Measurements from ENCODE around the gene COQ7. TPM values are rescaled to one million over a fixed set of nuclear protein-coding genes. Genes with fewer than 3 reads are reported as not detected.
A peak's percentile ranks its signal among the peaks of the same experiment; 100 is the strongest.

The COQ7 gene
- 19.8 and 23.0 TPM in 2 replicates for total RNA-seq (2014; rRNA removed; shearing (Covaris generic))

DNA sequence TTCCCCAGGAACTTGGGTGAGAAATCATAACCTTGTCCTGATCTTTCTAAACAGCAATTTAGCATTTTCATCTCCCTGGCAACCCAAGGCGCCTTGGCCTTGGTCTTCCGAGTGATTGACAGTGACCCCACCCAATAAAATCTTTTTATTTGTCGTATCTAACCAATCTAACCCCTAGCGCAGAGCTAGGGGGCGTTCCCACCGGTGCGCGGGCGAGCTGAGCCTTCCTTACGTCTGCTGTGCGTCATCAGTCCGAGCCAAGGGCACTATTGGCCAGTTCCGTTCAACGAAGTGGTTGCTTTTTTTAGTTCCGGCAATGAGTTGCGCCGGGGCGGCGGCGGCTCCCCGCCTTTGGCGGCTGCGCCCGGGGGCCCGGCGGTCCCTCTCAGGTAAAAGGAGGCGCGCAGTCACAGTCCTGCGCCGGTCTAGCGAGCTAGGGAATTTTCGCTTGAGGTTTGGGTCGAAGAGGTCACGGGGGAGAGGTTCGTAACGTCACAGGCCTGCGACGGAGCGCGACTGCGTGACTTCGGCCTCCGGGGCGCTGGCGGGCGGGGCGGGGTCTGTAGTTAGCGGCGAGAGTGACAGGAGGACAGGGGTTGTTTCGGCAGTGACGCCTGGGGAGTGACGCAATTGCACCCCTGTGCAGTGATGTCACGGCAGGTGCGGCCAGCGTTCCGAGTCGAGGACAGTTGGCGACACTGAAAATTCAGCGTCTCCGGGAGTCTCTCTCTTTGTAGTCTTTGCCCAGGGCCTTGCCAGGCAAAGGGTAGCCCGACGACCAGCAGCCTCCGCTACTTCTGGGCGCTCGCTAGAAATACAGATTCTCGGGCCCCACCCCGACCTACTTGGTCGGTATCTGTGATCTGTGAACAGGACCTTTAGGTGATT is at the start of gene COQ7:
TSS of gene COQ7 (plus strand) at position 266 of the 888 bp plus-strand sequence. CDS start at position 317, 51 bp downstream.
- DNase-seq (ENCODE audit: low read depth): peak; percentile 100

DNA sequence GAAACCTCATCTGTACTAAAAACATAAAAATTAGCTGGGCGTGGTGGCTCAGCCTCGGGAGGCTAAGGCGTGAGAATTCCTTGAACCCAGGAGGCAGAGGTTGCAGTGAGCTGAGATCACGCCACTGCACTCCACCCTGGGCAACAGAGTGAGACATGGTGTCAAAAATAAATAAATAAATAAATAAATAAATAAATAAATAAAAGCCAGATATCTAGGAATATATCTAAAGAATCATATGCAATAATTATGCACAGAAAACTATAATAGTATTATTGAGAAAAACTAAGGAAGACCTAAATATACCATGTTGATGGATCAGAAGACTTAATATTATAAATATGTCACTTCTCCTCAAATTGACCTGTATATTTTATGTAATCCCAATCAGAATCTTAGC is 46.7 kb upstream of the COQ7 start:
- no peak for DNase-seq (ENCODE audit: low read depth)

GRCh38 chr16:19021747-19022146 is 45.7 kb upstream of the COQ7 start:
- DNase-seq (ENCODE audit: low read depth): no peak

GRCh38 chr16:19027416-19027815 is 40.0 kb upstream of the COQ7 start:
- no peak for DNase-seq (ENCODE audit: low read depth)

DNA sequence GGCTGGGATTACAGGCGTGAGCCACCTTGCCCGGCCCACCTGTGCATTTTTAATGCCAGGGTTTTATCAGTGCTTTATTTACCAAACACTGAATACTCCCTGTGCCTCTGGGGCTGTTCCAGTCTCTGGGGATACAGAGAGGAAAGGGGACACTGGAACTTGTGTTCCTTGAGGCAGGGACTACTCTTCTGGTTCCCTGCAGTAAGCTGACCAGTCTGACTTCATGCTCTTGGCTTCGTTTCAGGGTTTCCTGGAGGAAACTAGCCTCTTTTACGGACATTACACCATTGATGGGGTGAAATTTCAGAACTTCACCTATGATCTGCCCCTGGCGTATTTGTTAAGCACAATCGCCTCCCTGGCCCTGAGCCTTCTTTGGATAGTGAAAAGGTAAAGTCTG is 37.4 kb upstream of the COQ7 start:
- DNase-seq (ENCODE audit: low read depth): no peak

DNA sequence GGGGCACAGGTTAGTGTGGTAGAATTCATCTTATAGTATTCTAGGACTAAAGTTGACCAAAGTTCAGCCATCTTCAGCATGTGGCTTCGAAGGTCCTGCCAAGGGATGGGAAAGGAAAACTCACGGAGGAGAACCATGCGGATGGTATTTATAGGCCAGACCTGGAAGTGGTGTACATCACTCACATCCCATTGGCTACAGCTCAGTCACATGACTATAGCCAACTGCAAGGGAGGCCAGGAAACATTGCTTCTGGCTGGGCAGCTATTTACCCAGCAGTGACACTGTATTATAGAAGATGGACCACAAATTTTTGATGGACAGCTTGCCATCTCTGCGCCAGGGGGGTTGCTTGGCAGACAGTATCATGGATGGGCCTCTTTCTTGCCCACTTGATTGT is 35.7 kb upstream of the COQ7 start:
- no peak for DNase-seq (ENCODE audit: low read depth)

GRCh38 chr16:19033761-19034160 is 33.7 kb upstream of the COQ7 start:
- DNase-seq (ENCODE audit: low read depth): no peak

DNA sequence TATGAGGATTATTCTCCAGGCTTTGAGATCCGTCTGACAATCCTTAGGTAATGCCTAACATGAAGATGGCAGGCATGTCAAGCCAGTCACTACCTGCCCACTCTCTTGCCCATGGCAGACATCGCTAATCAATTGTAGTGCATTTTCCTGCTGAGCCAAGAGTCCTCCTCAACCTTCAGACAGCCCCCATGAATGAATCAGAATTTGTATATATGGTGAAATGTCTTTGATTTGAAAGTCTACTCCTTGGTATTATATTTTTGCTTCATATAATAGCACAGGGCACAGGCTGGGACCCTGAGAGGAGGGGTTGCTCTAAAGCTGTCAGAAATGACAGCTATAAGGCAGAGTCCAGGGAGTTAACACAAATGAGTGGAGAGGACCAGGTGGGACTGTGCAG is 27.0 kb upstream of the COQ7 start:
- no peak for DNase-seq (ENCODE audit: low read depth)

- DNase-seq (ENCODE audit: low read depth): peak; percentile 86
Measured at GRCh38 chr16:19044769-19045168, 22.6 kb upstream of the COQ7 start.

- no peak for DNase-seq (ENCODE audit: low read depth)
Measured at GRCh38 chr16:19046062-19046461, 21.4 kb upstream of the COQ7 start.

GRCh38 chr16:19062706-19063105 is 4.7 kb upstream of the COQ7 start:
- no peak for DNase-seq (ENCODE audit: low read depth)

GRCh38 chr16:19066988-19067348 is 446 bp upstream of the COQ7 start:
- DNase-seq (ENCODE audit: low read depth): no peak

GRCh38 chr16:19068237-19068815 is 912 bp downstream of the COQ7 start:
- no peak for DNase-seq (ENCODE audit: low read depth)

DNA sequence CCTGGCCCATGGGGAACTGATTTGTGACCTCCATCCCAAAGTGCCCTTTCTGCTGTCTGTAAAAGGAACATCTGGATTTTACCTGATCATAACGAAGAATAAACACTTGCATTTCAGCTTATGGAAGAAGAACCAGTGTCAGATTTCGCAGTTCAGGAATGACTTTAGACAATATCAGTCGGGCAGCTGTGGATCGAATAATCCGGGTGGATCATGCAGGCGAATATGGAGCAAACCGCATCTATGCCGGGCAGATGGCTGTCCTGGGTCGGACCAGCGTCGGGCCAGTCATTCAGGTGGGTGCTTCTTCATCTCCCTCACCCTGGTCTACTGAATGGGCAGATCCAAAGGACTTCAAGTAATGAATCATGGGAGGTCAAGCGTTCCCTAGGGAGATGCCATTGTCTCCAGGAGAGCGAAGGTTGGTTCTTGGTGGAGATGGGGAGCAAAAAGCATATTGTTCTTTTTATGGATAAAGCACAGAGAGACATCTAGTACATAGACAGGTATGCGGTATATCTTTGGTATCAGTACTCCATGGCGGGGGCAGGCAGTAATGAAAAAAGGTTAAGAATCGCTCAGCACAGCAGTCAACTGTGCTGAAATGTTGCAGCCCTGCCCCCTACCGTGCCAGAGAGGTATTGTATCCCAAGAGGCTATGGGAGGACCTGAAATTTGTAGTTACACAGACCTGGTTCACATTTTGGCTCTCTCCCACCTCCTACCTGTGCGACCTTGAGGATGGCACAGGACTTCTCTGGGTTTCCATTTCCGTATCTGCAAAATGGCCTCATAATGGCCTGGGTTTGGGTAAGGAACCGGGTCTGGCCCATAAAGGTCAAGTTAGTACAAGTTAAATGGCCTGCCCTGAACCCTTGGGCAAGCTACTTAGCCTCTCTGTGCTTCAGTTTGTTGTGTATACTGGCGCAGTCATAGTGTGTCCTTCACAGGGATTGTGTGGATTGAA is 4.7 kb downstream of the COQ7 start:
- DNase-seq (ENCODE audit: low read depth): peak; percentile 50

DNA sequence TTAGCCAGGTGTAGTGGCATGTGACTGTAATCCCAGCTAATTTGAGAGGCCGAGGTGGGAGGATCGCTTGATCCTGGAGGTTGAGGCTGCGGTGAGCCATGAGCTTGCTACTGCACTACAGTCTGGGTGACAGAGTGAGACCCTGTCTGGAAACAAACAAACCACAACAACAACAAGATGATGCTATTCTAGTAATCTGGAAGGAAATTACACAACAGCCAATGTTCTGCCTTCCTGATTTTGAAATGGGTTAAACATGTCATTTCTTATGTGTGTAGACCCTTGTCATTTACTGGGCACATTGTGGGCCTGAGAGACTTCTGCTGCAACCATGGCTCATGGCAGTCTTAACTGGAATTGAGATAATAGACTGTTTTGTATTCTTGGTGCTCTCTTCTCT is 5.9 kb downstream of the COQ7 start:
- DNase-seq (ENCODE audit: low read depth): no peak

DNA sequence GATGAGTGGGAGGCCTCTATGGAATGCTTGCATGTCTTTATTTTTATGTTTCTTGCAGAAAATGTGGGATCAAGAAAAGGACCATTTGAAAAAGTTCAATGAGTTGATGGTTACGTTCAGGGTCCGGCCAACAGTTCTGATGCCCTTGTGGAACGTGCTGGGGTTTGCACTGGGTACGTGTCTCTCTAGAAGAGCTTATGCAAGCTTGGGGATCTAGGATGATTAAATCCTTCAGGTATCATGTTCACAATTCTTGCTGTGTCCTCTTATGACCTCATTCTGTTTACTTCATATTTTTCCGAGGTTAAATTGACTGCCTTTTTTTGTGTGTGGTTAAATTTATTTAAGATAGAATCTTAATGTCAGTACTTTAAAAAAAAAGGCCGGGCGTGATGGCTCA is 6.4 kb downstream of the COQ7 start:
- no peak for DNase-seq (ENCODE audit: low read depth)

GRCh38 chr16:19075511-19075910 is 8.1 kb downstream of the COQ7 start:
- no peak for DNase-seq (ENCODE audit: low read depth)

GRCh38 chr16:19077879-19078278 is 10.5 kb downstream of the COQ7 start:
- no peak for DNase-seq (ENCODE audit: low read depth)

- no peak for DNase-seq (ENCODE audit: low read depth)
Measured at GRCh38 chr16:19083670-19084069, 16.3 kb downstream of the COQ7 start.

DNA sequence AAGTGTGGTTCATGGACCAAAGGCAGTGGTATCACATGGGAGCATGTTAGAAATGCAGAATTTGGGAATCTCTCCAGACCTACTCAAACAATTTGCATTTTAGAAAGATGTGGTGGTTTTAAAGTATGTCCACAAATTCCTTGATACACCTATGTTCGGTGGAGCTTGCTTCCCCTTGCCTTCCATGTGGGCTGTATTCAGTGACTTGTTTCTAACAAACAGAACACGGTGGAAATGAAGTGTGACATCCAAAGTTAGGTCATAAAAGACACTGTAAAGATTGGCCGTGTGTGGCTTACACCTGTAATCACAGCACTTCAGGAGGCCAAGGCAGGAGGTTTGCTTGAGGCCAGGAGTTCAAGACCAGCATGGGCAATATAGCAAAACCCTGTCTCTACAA is 16.7 kb downstream of the COQ7 start:
- no peak for DNase-seq (ENCODE audit: low read depth)

DNA sequence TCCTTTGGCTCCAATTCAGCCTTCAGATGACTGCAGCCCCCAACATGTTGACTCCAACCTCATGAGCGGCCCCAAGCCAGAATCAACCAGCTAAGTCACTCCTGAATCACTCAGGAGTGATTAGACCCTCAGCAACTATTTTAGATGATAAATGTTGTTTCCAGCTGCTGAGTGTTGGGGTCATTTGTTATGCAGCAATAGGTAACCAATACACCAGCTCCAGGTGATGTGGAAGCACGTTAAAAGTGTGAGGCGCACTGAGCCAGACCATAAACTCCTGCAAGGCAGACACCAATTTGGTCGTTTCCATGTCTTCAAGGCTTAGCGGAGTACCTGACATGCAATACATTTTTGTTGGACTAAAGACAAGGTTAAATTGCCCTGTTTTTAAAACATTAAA is 17.5 kb downstream of the COQ7 start:
- no peak for DNase-seq (ENCODE audit: low read depth)

- DNase-seq (ENCODE audit: low read depth): peak; percentile 69
Measured at GRCh38 chr16:19085679-19086200, 18.3 kb downstream of the COQ7 start.
